ENCODE data around the gene MFSD2A.

MFSD2A gene

DNA sequence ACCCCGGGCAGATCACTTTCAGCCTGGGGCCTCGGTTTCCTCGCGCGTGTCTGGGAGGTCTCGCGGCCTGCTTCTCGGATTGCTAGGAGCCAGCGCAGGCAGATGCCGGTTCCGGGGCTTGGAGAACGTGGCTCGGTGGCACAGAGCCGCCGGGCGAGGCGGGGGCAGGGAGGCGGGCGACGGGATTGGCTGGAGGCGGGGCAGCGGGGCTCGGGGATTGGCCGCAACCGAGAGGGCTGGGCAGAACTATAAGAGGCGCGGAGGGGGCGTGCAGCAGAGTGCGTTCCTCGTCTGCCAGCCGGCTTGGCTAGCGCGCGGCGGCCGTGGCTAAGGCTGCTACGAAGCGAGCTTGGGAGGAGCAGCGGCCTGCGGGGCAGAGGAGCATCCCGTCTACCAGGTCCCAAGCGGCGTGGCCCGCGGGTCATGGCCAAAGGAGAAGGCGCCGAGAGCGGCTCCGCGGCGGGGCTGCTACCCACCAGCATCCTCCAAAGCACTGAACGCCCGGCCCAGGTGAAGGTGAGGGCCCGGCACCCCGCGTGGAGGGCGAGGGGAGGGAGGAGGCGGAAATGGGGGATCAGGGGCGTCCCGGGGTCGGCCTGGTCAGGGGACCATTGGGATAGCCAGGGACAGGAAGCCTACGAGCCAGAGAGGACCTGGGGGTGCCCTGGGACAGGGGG is at the start of gene MFSD2A:
TSS of gene MFSD2A (plus strand) at position 276 of the 677 bp plus-strand sequence. CDS start at position 424, 148 bp downstream.
- H3K27ac ChIP-seq (ENCODE audit: low read depth, low read length, poor library complexity, severe bottlenecking): no peak within 1 kb of the TSS
- H3K4me2 ChIP-seq (ENCODE audit: low read length): peak within 1 kb of the TSS; percentile 87
- no peaks in the 10 kb centered on the region for H3K79me2 ChIP-seq (ENCODE audit: insufficient read depth, low read length)
- TF ChIP-seq, protein P1, sequence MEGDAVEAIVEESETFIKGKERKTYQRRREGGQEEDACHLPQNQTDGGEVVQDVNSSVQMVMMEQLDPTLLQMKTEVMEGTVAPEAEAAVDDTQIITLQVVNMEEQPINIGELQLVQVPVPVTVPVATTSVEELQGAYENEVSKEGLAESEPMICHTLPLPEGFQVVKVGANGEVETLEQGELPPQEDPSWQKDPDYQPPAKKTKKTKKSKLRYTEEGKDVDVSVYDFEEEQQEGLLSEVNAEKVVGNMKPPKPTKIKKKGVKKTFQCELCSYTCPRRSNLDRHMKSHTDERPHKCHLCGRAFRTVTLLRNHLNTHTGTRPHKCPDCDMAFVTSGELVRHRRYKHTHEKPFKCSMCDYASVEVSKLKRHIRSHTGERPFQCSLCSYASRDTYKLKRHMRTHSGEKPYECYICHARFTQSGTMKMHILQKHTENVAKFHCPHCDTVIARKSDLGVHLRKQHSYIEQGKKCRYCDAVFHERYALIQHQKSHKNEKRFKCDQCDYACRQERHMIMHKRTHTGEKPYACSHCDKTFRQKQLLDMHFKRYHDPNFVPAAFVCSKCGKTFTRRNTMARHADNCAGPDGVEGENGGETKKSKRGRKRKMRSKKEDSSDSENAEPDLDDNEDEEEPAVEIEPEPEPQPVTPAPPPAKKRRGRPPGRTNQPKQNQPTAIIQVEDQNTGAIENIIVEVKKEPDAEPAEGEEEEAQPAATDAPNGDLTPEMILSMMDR (IDR thresholded peaks at IDR 0.05; ENCODE audit: low read length): no peak
- TF ChIP-seq EZH2 (IDR thresholded peaks at IDR 0.05; ENCODE audit: borderline replicate concordance, low read length): no peak
- H2AFZ ChIP-seq (ENCODE audit: low read length): no peak within 1 kb of the TSS
- H3K9me3 ChIP-seq (ENCODE audit: low read length): no peaks in the 10 kb centered on the region
- no peaks in the 10 kb centered on the region for H3K9me2 ChIP-seq (ENCODE audit: low read depth, low read length)
- peaks cover 24% of the 10 kb centered on the region for H3K4me1 ChIP-seq (ENCODE audit: insufficient read depth, low read length, severe bottlenecking)
- H4K20me1 ChIP-seq (ENCODE audit: insufficient read depth, low read length): no peaks in the 10 kb centered on the region
- H3F3A ChIP-seq (ENCODE audit: insufficient read depth, low read length): no peaks in the 10 kb centered on the region
- peak within 1 kb of the TSS; percentile 62 for H3K9ac ChIP-seq (ENCODE audit: low read length)
- H3K4me3 ChIP-seq (ENCODE audit: low read depth, low read length, poor library complexity, severe bottlenecking): peak within 1 kb of the TSS; percentile 69
- no peaks in the 10 kb centered on the region; the same call in 1 of the 2 replicates for H3K27me3 ChIP-seq (ENCODE audit: insufficient read depth, low read length)
- H3K36me3 ChIP-seq (ENCODE audit: insufficient read depth, low read length): no peaks in the 10 kb centered on the region; the same call in 1 of the 2 replicates

DNA sequence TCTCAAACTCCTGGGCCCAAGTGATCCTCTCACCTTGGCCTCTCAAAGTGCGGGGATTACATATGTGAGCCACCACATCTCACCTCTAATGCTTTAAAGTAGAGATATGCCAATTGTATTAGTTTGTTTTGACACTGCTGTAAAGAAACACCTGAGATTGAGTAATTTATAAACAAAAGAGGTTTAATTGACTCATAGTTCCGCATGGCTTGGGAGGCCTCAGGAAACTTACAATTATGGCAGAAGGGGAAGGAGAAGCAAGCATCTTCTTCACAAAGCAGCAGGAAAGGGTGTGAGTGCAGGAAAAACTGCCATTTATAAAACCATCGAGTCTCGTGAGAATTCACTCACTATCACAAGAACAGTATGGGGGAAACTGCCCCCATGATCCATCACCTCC is 49.8 kb upstream of the MFSD2A start:
- Histone ChIP-seq H3K27ac (ENCODE audit: low read depth, low read length, poor library complexity, severe bottlenecking) (no peak overlapping the region), H3K9me2 (ENCODE audit: low read depth, low read length) (no peaks in the 10 kb centered on the region), H3K79me2 (ENCODE audit: insufficient read depth, low read length) (no peaks in the 10 kb centered on the region), H3K4me1 (ENCODE audit: insufficient read depth, low read length, severe bottlenecking) (peaks cover 12% of the 10 kb centered on the region), H3F3A (ENCODE audit: insufficient read depth, low read length) (no peaks in the 10 kb centered on the region), H3K9me3 (ENCODE audit: low read length) (0 out of 2 replicates have a peak, but pooled peaks cover 2% of the 10 kb centered on the region), H3K4me3 (ENCODE audit: low read depth, low read length, poor library complexity, severe bottlenecking) (no peak overlapping the region), H3K4me2 (ENCODE audit: low read length) (no peak overlapping the region), H2AFZ (ENCODE audit: low read length) (no peak overlapping the region), H3K9ac (ENCODE audit: low read length) (no peak overlapping the region), H3K36me3 (ENCODE audit: insufficient read depth, low read length) (no peaks in the 10 kb centered on the region; the same call in 1 of the 2 replicates), H4K20me1 (ENCODE audit: insufficient read depth, low read length) (no peaks in the 10 kb centered on the region), H3K27me3 (ENCODE audit: insufficient read depth, low read length) (no peaks in the 10 kb centered on the region)
- TF ChIP-seq, protein P1 (IDR thresholded peaks at IDR 0.05; ENCODE audit: low read length): no peak
- no peak for TF ChIP-seq EZH2 (IDR thresholded peaks at IDR 0.05; ENCODE audit: borderline replicate concordance, low read length)

DNA sequence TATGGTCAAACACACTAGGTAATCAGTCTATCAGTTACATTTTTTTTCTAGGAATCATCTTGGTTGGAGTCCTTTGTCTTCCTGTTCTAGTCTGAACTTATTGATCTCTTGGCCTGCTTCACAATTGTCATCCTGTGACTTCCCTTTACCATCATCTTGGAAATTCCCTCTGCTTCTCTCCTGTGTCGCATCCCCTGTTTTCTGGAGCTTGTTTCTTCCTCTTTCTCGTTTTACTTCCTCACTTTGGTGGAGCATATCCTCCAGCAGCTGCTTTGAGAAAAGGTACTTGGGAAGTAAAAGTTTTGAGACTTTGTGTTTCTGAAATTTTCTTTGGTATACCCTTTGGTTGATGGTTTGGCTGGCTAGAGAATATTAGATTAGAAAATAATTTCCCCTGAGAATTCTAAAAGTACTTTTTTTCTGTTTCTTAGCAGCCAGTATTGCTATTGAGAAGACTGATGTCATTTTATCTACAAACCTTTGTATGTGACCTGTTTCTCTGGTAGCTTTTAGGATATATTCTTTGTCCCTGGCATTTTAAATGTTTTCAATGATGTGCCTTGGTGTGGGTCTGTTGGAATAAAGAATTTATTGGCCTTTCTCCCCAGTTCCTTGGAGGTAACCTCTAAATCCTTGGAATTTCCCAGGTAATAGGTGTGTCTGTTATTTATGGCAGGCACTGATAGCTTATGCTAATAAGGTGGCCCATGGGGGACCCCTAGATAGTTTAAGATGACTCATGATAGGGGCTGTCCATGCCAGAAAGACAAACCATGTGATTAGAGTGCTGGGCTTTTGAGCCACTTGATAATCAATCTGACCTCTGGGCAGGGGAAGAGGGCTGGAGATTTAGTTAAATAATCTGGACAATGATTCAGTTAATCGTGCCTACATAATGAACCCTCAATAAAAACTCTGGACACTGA is 47.2 kb upstream of the MFSD2A start:
- Histone ChIP-seq H3F3A (ENCODE audit: insufficient read depth, low read length) (no peaks in the 10 kb centered on the region), H3K9ac (ENCODE audit: low read length) (no peak overlapping the region), H3K9me3 (ENCODE audit: low read length) (0 out of 2 replicates have a peak, but pooled peaks cover 2% of the 10 kb centered on the region), H3K36me3 (ENCODE audit: insufficient read depth, low read length) (no peaks in the 10 kb centered on the region; the same call in 1 of the 2 replicates), H3K79me2 (ENCODE audit: insufficient read depth, low read length) (no peaks in the 10 kb centered on the region), H3K4me3 (ENCODE audit: low read depth, low read length, poor library complexity, severe bottlenecking) (no peak overlapping the region), H3K4me1 (ENCODE audit: insufficient read depth, low read length, severe bottlenecking) (no peaks in the 10 kb centered on the region), H3K27me3 (ENCODE audit: insufficient read depth, low read length) (no peaks in the 10 kb centered on the region), H3K9me2 (ENCODE audit: low read depth, low read length) (no peaks in the 10 kb centered on the region), H3K4me2 (ENCODE audit: low read length) (no peak overlapping the region), H4K20me1 (ENCODE audit: insufficient read depth, low read length) (no peaks in the 10 kb centered on the region), H3K27ac (ENCODE audit: low read depth, low read length, poor library complexity, severe bottlenecking) (no peak overlapping the region), H2AFZ (ENCODE audit: low read length) (no peak overlapping the region)
- TF ChIP-seq, protein P1 (IDR thresholded peaks at IDR 0.05; ENCODE audit: low read length): no peak
- TF ChIP-seq EZH2 (IDR thresholded peaks at IDR 0.05; ENCODE audit: borderline replicate concordance, low read length): no peak

Measured in OCI-LY1 (cell line).